MM.1S (cell line): Measurements from ENCODE around the gene CLEC3B.

ENCODE experiments used
- DNase-seq: peaks from one replicate; pipeline ENCODE4 v3.0.0-alpha.2; 2015
- H2AFZ ChIP-seq: fragments of 300-600 bp; sonication (generic); 2 replicates; pipeline ENCODE4 v1.6.0; 2016; ENCODE audit warnings: antibody characterized with exemption, low read length
- H3F3A ChIP-seq: fragments of 300-600 bp; sonication (generic); 2 replicates; pipeline ENCODE4 v1.6.1; 2016; ENCODE audit warnings: mild to moderate bottlenecking, antibody characterized with exemption, low read length, moderate library complexity, mixed read lengths; ENCODE audit not compliant: insufficient read depth
- H3K27ac ChIP-seq: fragments of 300-600 bp; sonication (generic); 2 replicates; pipeline ENCODE4 v1.5.1; 2016; ENCODE audit warnings: mild to moderate bottlenecking, low read length
- H3K27me3 ChIP-seq: fragments of 300-600 bp; sonication (generic); replicated peaks from 2 replicates; pipeline ENCODE4 v1.6.0; 2016; ENCODE audit warnings: low read length; ENCODE audit not compliant: insufficient read depth
- H3K36me3 ChIP-seq: fragments of 300-600 bp; sonication (generic); replicated peaks from 2 replicates; pipeline ENCODE4 v1.6.1; 2016; ENCODE audit warnings: mild to moderate bottlenecking, low read length, mixed read lengths; ENCODE audit not compliant: insufficient read depth
- H3K4me1 ChIP-seq: fragments of 300-600 bp; sonication (generic); 2 replicates; pipeline ENCODE4 v1.6.1; 2016; ENCODE audit warnings: low read length, mixed read lengths
- H3K4me2 ChIP-seq: fragments of 300-600 bp; sonication (generic); 2 replicates; pipeline ENCODE4 v1.6.0; 2016; ENCODE audit warnings: low read depth, low read length
- H3K4me3 ChIP-seq: fragments of 300-600 bp; sonication (generic); 2 replicates; pipeline ENCODE4 v1.5.1; 2016; ENCODE audit warnings: low read length, mixed read lengths
- H3K79me2 ChIP-seq: fragments of 300-600 bp; sonication (generic); 2 replicates; pipeline ENCODE4 v1.6.1; 2016; ENCODE audit warnings: mixed run types, low read length, mixed read lengths
- H3K9ac ChIP-seq: fragments of 300-600 bp; sonication (generic); 2 replicates; pipeline ENCODE4 v1.6.1; 2016; ENCODE audit warnings: low read length, mixed read lengths
- H3K9me2 ChIP-seq: fragments of 300-600 bp; sonication (generic); replicated peaks from 2 replicates; pipeline ENCODE4 v1.6.1; 2016; ENCODE audit warnings: mild to moderate bottlenecking, low read length, mixed read lengths; ENCODE audit not compliant: insufficient read depth
- H3K9me3 ChIP-seq: fragments of 300-600 bp; sonication (generic); replicated peaks from 2 replicates; pipeline ENCODE4 v1.6.1; 2016; ENCODE audit warnings: mild to moderate bottlenecking, low read length, mixed read lengths; ENCODE audit not compliant: insufficient read depth
- H4K20me1 ChIP-seq: fragments of 300-600 bp; sonication (generic); 2 replicates; pipeline ENCODE4 v1.6.1; 2016; ENCODE audit warnings: mild to moderate bottlenecking, low read length, moderate library complexity, mixed read lengths; ENCODE audit not compliant: insufficient read depth
- CTCF ChIP-seq: fragments of 300-600 bp; sonication (generic); IDR thresholded peaks from 2 replicates; pipeline ENCODE4 v1.5.1; 2016; ENCODE audit warnings: antibody characterized with exemption, low read length, mixed read lengths
- EZH2 ChIP-seq: fragments of 300-600 bp; sonication (generic); optimal IDR thresholded peaks from 2 replicates; pipeline ENCODE3; 2017; ENCODE audit warnings: low read depth, mild to moderate bottlenecking, antibody characterized with exemption, low read length, mixed read lengths
- EZH2phosphoT487 ChIP-seq: fragments of 300-600 bp; sonication (generic); IDR thresholded peaks from 2 replicates; pipeline ENCODE4 v1.6.1; 2018; ENCODE audit warnings: antibody characterized with exemption, low read length

CLEC3B gene

GRCh38 chr3:45000823-45001222 is 25.3 kb upstream of the CLEC3B start:
- H3K9ac ChIP-seq: no peak overlapping the region
- H3K27me3 ChIP-seq: no peaks in the 10 kb centered on the region
- no peak overlapping the region for H3K4me3 ChIP-seq
- no peak overlapping the region for H2AFZ ChIP-seq
- no peaks in the 10 kb centered on the region for H3K9me3 ChIP-seq
- H3K9me2 ChIP-seq: no peaks in the 10 kb centered on the region
- TF ChIP-seq CTCF (no peak), EZH2 (no peak), EZH2phosphoT487 (no peak)
- peaks cover 11% of the 10 kb centered on the region for H3F3A ChIP-seq
- H3K79me2 ChIP-seq: peaks cover 12% of the 10 kb centered on the region; the same call in 1 of the 2 replicates
- no peaks in the 10 kb centered on the region for H4K20me1 ChIP-seq
- H3K4me1 ChIP-seq: peaks cover 34% of the 10 kb centered on the region
- H3K27ac ChIP-seq: 0 out of 2 replicates have a peak overlapping the region, but pooled peaks have one; percentile 24
- H3K36me3 ChIP-seq: peaks cover 11% of the 10 kb centered on the region
- DNase-seq: peak; percentile 46
- no peak overlapping the region for H3K4me2 ChIP-seq

GRCh38 chr3:45001738-45002137 is 24.4 kb upstream of the CLEC3B start:
- Histone ChIP-seq H3K9me2 (no peaks in the 10 kb centered on the region), H3K4me1 (peaks cover 35% of the 10 kb centered on the region), H3K27me3 (no peaks in the 10 kb centered on the region), H3K79me2 (peaks cover 12% of the 10 kb centered on the region; the same call in 1 of the 2 replicates), H4K20me1 (no peaks in the 10 kb centered on the region), H3K4me2 (no peak overlapping the region), H3K4me3 (no peak overlapping the region), H3K27ac (no peak overlapping the region), H3K9ac (no peak overlapping the region), H3F3A (peaks cover 11% of the 10 kb centered on the region), H2AFZ (no peak overlapping the region), H3K36me3 (peaks cover 11% of the 10 kb centered on the region), H3K9me3 (no peaks in the 10 kb centered on the region)
- no peak for TF ChIP-seq CTCF
- TF ChIP-seq EZH2phosphoT487: no peak
- DNase-seq: no peak

GRCh38 chr3:45002139-45002660 is 23.9 kb upstream of the CLEC3B start:
- no peaks in the 10 kb centered on the region for H4K20me1 ChIP-seq
- H2AFZ ChIP-seq: no peak overlapping the region
- no peak overlapping the region for H3K9ac ChIP-seq
- H3K9me3 ChIP-seq: no peaks in the 10 kb centered on the region
- H3K4me1 ChIP-seq: peaks cover 35% of the 10 kb centered on the region
- no peaks in the 10 kb centered on the region for H3K27me3 ChIP-seq
- no peak overlapping the region for H3K4me3 ChIP-seq
- peaks cover 11% of the 10 kb centered on the region for H3F3A ChIP-seq
- no peaks in the 10 kb centered on the region for H3K9me2 ChIP-seq
- no peak overlapping the region for H3K4me2 ChIP-seq
- DNase-seq: no peak
- H3K27ac ChIP-seq: peak overlapping the region; percentile 68; the same call in 1 of the 2 replicates
- no peak for TF ChIP-seq EZH2
- no peak for TF ChIP-seq EZH2phosphoT487
- TF ChIP-seq CTCF: no peak
- peaks cover 11% of the 10 kb centered on the region for H3K36me3 ChIP-seq
- H3K79me2 ChIP-seq: peaks cover 12% of the 10 kb centered on the region; the same call in 1 of the 2 replicates
